Medulla oblongata (tissue), 1 donor: ENCODE data around the gene RTN1.

ENCODE experiments used
- DNase-seq: peaks from one replicate; pipeline ENCODE4 v3.0.0-alpha.2; 2015; ENCODE audit errors: extremely low spot score

The RTN1 gene

GRCh38 chr14:59850458-59850857 lies 20.1 kb downstream of the RTN1 start:
- no peak for DNase-seq

GRCh38 chr14:59849411-59850130 lies 21.0 kb downstream of the RTN1 start:
- peak; percentile 37 for DNase-seq

GRCh38 chr14:59848671-59849070 lies 21.9 kb downstream of the RTN1 start:
- DNase-seq, result no peak

GRCh38 chr14:59847711-59848110 lies 22.9 kb downstream of the RTN1 start:
- no peak for DNase-seq

GRCh38 chr14:59846595-59846994 lies 24.0 kb downstream of the RTN1 start:
- DNase-seq, result no peak

- no peak for DNase-seq
These were observed 25.3 kb downstream of the RTN1 start for GRCh38 chr14:59845245-59845644.

- DNase-seq, result no peak
These were observed 26.3 kb downstream of the RTN1 start for GRCh38 chr14:59844186-59844812.

- DNase-seq, result no peak
These were observed 34.5 kb downstream of the RTN1 start for GRCh38 chr14:59836116-59836515.

GRCh38 chr14:59832653-59833294 lies 37.8 kb downstream of the RTN1 start:
- no peak for DNase-seq

GRCh38 chr14:59831121-59831730 lies 39.4 kb downstream of the RTN1 start:
- no peak for DNase-seq

GRCh38 chr14:59830338-59830734 lies 40.2 kb downstream of the RTN1 start:
- DNase-seq, result no peak

GRCh38 chr14:59829469-59830337 lies 40.9 kb downstream of the RTN1 start:
- DNase-seq, result no peak

GRCh38 chr14:59828276-59828675 lies 42.3 kb downstream of the RTN1 start:
- no peak for DNase-seq

- no peak for DNase-seq
These were observed 43.2 kb downstream of the RTN1 start for GRCh38 chr14:59827401-59827800.

GRCh38 chr14:59826150-59826549 lies 44.4 kb downstream of the RTN1 start:
- DNase-seq, result no peak

GRCh38 chr14:59823179-59823578 lies 47.4 kb downstream of the RTN1 start:
- no peak for DNase-seq

GRCh38 chr14:59819446-59820088 lies 51.0 kb downstream of the RTN1 start:
- no peak for DNase-seq

- no peak for DNase-seq
These were observed 53.6 kb downstream of the RTN1 start for GRCh38 chr14:59816941-59817340.

GRCh38 chr14:59814988-59815387 lies 55.6 kb downstream of the RTN1 start:
- DNase-seq, result no peak

- no peak for DNase-seq
These were observed 58.8 kb downstream of the RTN1 start for GRCh38 chr14:59811815-59812214.

- DNase-seq, result no peak
These were observed 59.5 kb downstream of the RTN1 start for GRCh38 chr14:59811073-59811472.
